H9 (cell line): Measurements from ENCODE around the gene WDR64. TPM values are rescaled to one million over a fixed set of nuclear protein-coding genes. Genes with fewer than 3 reads are reported as not detected.

ENCODE experiments used
- DNase-seq: peaks from one replicate; pipeline ENCODE4 v3.0.0-alpha.2; 2017
- H2AFZ ChIP-seq: one replicate; pipeline ENCODE4 v1.6.1; 2013; ENCODE audit warnings: mild to moderate bottlenecking, low read length, control low read depth, moderate library complexity
- H2AK5ac ChIP-seq: 2 replicates; pipeline ENCODE4 v1.6.1; 2013; ENCODE audit warnings: low read length, control low read depth, mixed read lengths; ENCODE audit not compliant: insufficient read length
- H2BK120ac ChIP-seq: one replicate; pipeline ENCODE4 v1.6.1; 2013; ENCODE audit warnings: low read depth, mild to moderate bottlenecking, low read length, control low read depth, inconsistent platforms; ENCODE audit not compliant: poor library complexity, severe bottlenecking
- H2BK12ac ChIP-seq: 2 replicates; pipeline ENCODE4 v1.6.1; 2013; ENCODE audit warnings: low read length, control low read depth, mixed read lengths, low read depth; ENCODE audit not compliant: insufficient read length
- H2BK15ac ChIP-seq: 2 replicates; pipeline ENCODE4 v1.6.1; 2013; ENCODE audit warnings: low read depth, low read length, control low read depth
- H2BK20ac ChIP-seq: one replicate; pipeline ENCODE4 v1.6.1; 2013; ENCODE audit warnings: low read depth, mild to moderate bottlenecking, low read length, control low read depth, inconsistent platforms; ENCODE audit not compliant: poor library complexity, severe bottlenecking
- H2BK5ac ChIP-seq: 2 replicates; pipeline ENCODE4 v1.6.1; 2013; ENCODE audit warnings: low read length, control low read depth, mixed read lengths; ENCODE audit not compliant: insufficient read length
- H3K14ac ChIP-seq: 2 replicates; pipeline ENCODE4 v1.6.1; 2013; ENCODE audit warnings: low read length, control low read depth; ENCODE audit not compliant: insufficient read depth
- H3K18ac ChIP-seq: 2 replicates; pipeline ENCODE4 v1.6.1; 2013; ENCODE audit warnings: low read depth, mild to moderate bottlenecking, mixed read lengths, low read length, control low read depth; ENCODE audit not compliant: insufficient read length
- H3K23ac ChIP-seq: 2 replicates; pipeline ENCODE4 v1.6.1; 2013; ENCODE audit warnings: low read length, control low read depth, mixed read lengths, low read depth; ENCODE audit not compliant: insufficient read length
- H3K23me2 ChIP-seq: 2 replicates; pipeline ENCODE4 v1.6.1; 2013; ENCODE audit warnings: low read depth, mild to moderate bottlenecking, mixed read lengths, low read length, control low read depth; ENCODE audit not compliant: insufficient read length, poor library complexity, severe bottlenecking
- H3K27ac ChIP-seq: 2 replicates; pipeline ENCODE4 v1.5.1; 2013; ENCODE audit warnings: low read length, control low read depth, mixed read lengths, low read depth; ENCODE audit not compliant: insufficient read length
- H3K27me3 ChIP-seq: 2 replicates; pipeline ENCODE4 v1.6.1; 2013; ENCODE audit warnings: low read length, control low read depth, inconsistent platforms; ENCODE audit not compliant: insufficient read depth
- H3K4ac ChIP-seq: 2 replicates; pipeline ENCODE4 v1.6.1; 2013; ENCODE audit warnings: low read depth, mild to moderate bottlenecking, control low read depth, inconsistent platforms, low read length, moderate library complexity
- H3K4me1 ChIP-seq: 2 replicates; pipeline ENCODE4 v1.6.1; 2013; ENCODE audit warnings: low read length, control low read depth, inconsistent platforms; ENCODE audit not compliant: insufficient read depth
- H3K4me2 ChIP-seq: 2 replicates; pipeline ENCODE4 v1.6.1; 2013; ENCODE audit warnings: low read length, control low read depth, mixed read lengths; ENCODE audit not compliant: insufficient read length, insufficient read depth
- H3K56ac ChIP-seq: 2 replicates; pipeline ENCODE4 v1.6.1; 2013; ENCODE audit warnings: low read depth, mild to moderate bottlenecking, mixed read lengths, low read length, control low read depth; ENCODE audit not compliant: insufficient read length
- H3K79me1 ChIP-seq: 2 replicates; pipeline ENCODE4 v1.6.1; 2013; ENCODE audit warnings: low read depth, mild to moderate bottlenecking, moderate library complexity, low read length, control low read depth, inconsistent platforms; ENCODE audit not compliant: insufficient read depth, poor library complexity, severe bottlenecking
- H3K79me2 ChIP-seq: 2 replicates; pipeline ENCODE4 v1.6.1; 2013; ENCODE audit warnings: low read length, control low read depth, inconsistent platforms; ENCODE audit not compliant: insufficient read depth
- H3K9ac ChIP-seq: 2 replicates; pipeline ENCODE4 v1.6.1; 2013; ENCODE audit warnings: low read length, control low read depth, mixed read lengths; ENCODE audit not compliant: insufficient read length; ENCODE audit errors: extremely low read depth
- H3K9me3 ChIP-seq: one replicate; pipeline ENCODE4 v1.6.1; 2013; ENCODE audit warnings: low read depth, low read length, inconsistent platforms; ENCODE audit not compliant: control insufficient read depth
- H3T11ph ChIP-seq: one replicate; pipeline ENCODE4 v1.6.1; 2013; ENCODE audit warnings: mild to moderate bottlenecking, low read length, control low read depth, inconsistent platforms
- H4K20me1 ChIP-seq: one replicate; pipeline ENCODE4 v1.6.1; 2013; ENCODE audit not compliant: control insufficient read depth, insufficient read length, insufficient read depth
- H4K5ac ChIP-seq: 2 replicates; pipeline ENCODE4 v1.6.1; 2013; ENCODE audit warnings: low read depth, mild to moderate bottlenecking, mixed read lengths, low read length, control low read depth; ENCODE audit not compliant: insufficient read length
- H4K8ac ChIP-seq: replicated peaks from 2 replicates; pipeline ENCODE4 v1.6.1; 2013; ENCODE audit warnings: low read length, control low read depth, mixed read lengths, low read depth; ENCODE audit not compliant: insufficient read length
- H4K91ac ChIP-seq: 2 replicates; pipeline ENCODE4 v1.6.1; 2013; ENCODE audit warnings: low read depth, mild to moderate bottlenecking, moderate library complexity, mixed read lengths, low read length, control low read depth; ENCODE audit not compliant: insufficient read length
- H3K27ac Mint-ChIP-seq, 3 experiments: 2 replicates in 2 of 3; 3 replicates in 1 of 3; pipeline ENCODE4 v1.8.0; 2020 to 2021; ENCODE audit warnings: mixed read lengths in 3 of 3, mild to moderate bottlenecking in 1 of 3, moderate library complexity in 1 of 3
- H3K27me3 Mint-ChIP-seq: 2 replicates; pipeline ENCODE4 v1.8.0; 2021; ENCODE audit warnings: low read depth, mild to moderate bottlenecking, moderate library complexity, mixed read lengths
- H3K36me3 Mint-ChIP-seq, 3 experiments: 2 replicates in 2 of 3; 3 replicates in 1 of 3; pipeline ENCODE4 v1.8.0; 2020 to 2021; ENCODE audit warnings: low read depth in 3 of 3, mixed read lengths in 3 of 3; ENCODE audit not compliant: insufficient read depth in 1 of 3
- H3K4me1 Mint-ChIP-seq, 2 experiments: 2 replicates each; pipeline ENCODE4 v1.8.0; 2020; ENCODE audit warnings: mixed read lengths in 2 of 2
- H3K4me3 Mint-ChIP-seq, 2 experiments: 2 replicates in 1 of 2; 3 replicates in 1 of 2; pipeline ENCODE4 v1.8.0; 2020 to 2021; ENCODE audit warnings: mild to moderate bottlenecking in 2 of 2, mixed read lengths in 2 of 2, moderate library complexity in 1 of 2
- H3K9me3 Mint-ChIP-seq, 2 experiments: 2 replicates in 1 of 2; 3 replicates in 1 of 2; pipeline ENCODE4 v1.8.0; 2020; ENCODE audit warnings: mild to moderate bottlenecking in 2 of 2, mixed read lengths in 2 of 2, moderate library complexity in 1 of 2
- WGBS: extraction: QIAGEN DNeasy Blood & Tissue Kit; methylation state at CpG from one replicate; pipeline ENCODE4 v1.1.7; 2013; ENCODE audit warnings: missing lambda C conversion rate, low lambda C conversion rate, mixed read lengths; ENCODE audit not compliant: insufficient read length; ENCODE audit errors: extremely low coverage; 5-methylcytosine and 5-hydroxymethylcytosine counted together
- total RNA-seq: library from RNA; stranded (reverse); gene quantifications from 2 replicates; pipeline ENCODE4 v1.2.1, GENCODE V29; 2021
- TF ChIP-seq, protein P1 (sequence below): fragments of 200-600 bp; sonication (generic); conservative IDR thresholded peaks from 3 replicates; pipeline ENCODE4 v1.8.0; 2021; ENCODE audit warnings: antibody characterized with exemption, mild to moderate bottlenecking

WDR64 gene
- total RNA-seq, 1 experiment from 2014 or later = not detected

DNA sequence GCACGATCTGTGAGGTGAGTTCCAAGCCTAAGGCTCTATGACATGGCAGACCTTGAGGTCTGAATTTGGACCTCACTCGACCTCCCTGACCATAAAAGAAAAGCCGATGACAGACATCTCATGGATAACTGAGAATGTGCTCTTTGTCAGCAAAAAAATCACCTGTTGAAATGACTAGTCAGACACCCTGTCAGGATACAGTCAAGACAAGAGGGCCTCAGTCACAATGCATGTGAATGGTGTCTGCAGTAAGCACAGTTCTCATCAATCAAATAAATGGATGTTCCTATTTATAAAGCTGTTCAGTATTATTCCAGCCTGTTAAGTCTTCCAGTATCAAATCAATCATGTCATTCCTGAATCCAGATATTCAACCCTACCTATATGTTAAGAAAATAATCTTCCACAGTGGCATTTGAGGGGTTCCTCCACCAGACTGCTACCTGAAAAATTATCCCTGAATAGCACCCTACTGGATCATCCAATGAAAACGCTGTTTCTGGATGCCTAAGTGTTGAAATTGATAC, 167.3 kb downstream of the WDR64 start:
- Histone ChIP-seq H3K79me1 (no peaks in the 10 kb centered on the region), H2BK12ac (no peak overlapping the region), H4K91ac (no peak overlapping the region), H4K8ac (no peak overlapping the region), H2BK15ac (no peak overlapping the region), H3K27me3 (no peaks in the 10 kb centered on the region), H3K23ac (no peak overlapping the region), H3K18ac (no peak overlapping the region), H4K20me1 (no peaks in the 10 kb centered on the region), H3K27ac (no peak overlapping the region), H3T11ph (no peak overlapping the region), H3K56ac (no peak overlapping the region), H3K79me2 (no peaks in the 10 kb centered on the region), H3K9me3 (no peaks in the 10 kb centered on the region), H3K4me1 (no peaks in the 10 kb centered on the region), H3K9ac (no peak overlapping the region), H2BK120ac (no peak overlapping the region), H3K23me2 (no peaks in the 10 kb centered on the region), H3K14ac (no peak overlapping the region), H3K4me2 (no peak overlapping the region), H2AK5ac (no peak overlapping the region), H2BK20ac (no peak overlapping the region), H2BK5ac (no peak overlapping the region), H4K5ac (no peak overlapping the region), H3K4ac (no peak overlapping the region), H2AFZ (no peak overlapping the region)
- TF ChIP-seq, protein P1, sequence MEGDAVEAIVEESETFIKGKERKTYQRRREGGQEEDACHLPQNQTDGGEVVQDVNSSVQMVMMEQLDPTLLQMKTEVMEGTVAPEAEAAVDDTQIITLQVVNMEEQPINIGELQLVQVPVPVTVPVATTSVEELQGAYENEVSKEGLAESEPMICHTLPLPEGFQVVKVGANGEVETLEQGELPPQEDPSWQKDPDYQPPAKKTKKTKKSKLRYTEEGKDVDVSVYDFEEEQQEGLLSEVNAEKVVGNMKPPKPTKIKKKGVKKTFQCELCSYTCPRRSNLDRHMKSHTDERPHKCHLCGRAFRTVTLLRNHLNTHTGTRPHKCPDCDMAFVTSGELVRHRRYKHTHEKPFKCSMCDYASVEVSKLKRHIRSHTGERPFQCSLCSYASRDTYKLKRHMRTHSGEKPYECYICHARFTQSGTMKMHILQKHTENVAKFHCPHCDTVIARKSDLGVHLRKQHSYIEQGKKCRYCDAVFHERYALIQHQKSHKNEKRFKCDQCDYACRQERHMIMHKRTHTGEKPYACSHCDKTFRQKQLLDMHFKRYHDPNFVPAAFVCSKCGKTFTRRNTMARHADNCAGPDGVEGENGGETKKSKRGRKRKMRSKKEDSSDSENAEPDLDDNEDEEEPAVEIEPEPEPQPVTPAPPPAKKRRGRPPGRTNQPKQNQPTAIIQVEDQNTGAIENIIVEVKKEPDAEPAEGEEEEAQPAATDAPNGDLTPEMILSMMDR = no peak
- no CpG with 5 or more reads among the region's 4 CpGs for WGBS
- DNase-seq = no peak
- Mint-ChIP-seq H3K9me3 (no peaks in the 10 kb centered on the region), H3K36me3 (no peaks in the 10 kb centered on the region), H3K4me1 (no peaks in the 10 kb centered on the region), H3K27ac (no peak overlapping the region), H3K27me3 (no peaks in the 10 kb centered on the region), H3K4me3 (no peak overlapping the region)
